Prostate gland (tissue), 2 donors: Measurements from ENCODE around the gene BARX1. TPM values are rescaled to one million over a fixed set of nuclear protein-coding genes. Genes with fewer than 3 reads are reported as not detected.
"Not testable (repeated sequence)": the region's sequence is repeated elsewhere in the genome, so short reads cannot be mapped to it uniquely, and the experiment has no call there.

Source experiments
- DNase-seq: peaks from one replicate; pipeline ENCODE4 v3.0.0-alpha.2; 2019; ENCODE audit warnings: low spot score
- H3K27ac ChIP-seq, 2 donors: fragments of 200-600 bp; sonication (generic); 2 replicates each; pipeline ENCODE4 v1.5.1; 2017 to 2019
- H3K27me3 ChIP-seq: fragments of 200-600 bp; sonication (generic); replicated peaks from 2 replicates; pipeline ENCODE4 v1.5.1; 2019; ENCODE audit not compliant: insufficient read depth
- H3K36me3 ChIP-seq, 2 donors: fragments of 200-600 bp; sonication (generic); 1 replicate in 1 of 2; 2 replicates in 1 of 2; pipeline versions ENCODE4 v1.5.1 to v1.8.1; 2017 to 2019
- H3K4me1 ChIP-seq: fragments of 200-600 bp; sonication (generic); replicated peaks from 2 replicates; pipeline ENCODE4 v1.5.1; 2019
- H3K4me3 ChIP-seq, 2 donors: fragments of 200-600 bp; sonication (generic); 2 replicates each; pipeline ENCODE4 v1.5.1; 2017 to 2019
- H3K9me3 ChIP-seq: fragments of 200-600 bp; sonication (generic); 2 replicates; pipeline ENCODE4 v1.5.1; 2017
- POLR2A ChIP-seq: fragments of 450-650 bp; IDR thresholded peaks from one replicate; pipeline ENCODE4 v1.6.1; 2016; ENCODE audit warnings: antibody characterized with exemption, mild to moderate bottlenecking
- POLR2AphosphoS5 ChIP-seq: sonication (generic); formaldehyde crosslinking; IDR thresholded peaks from one replicate; pipeline ENCODE4 v1.6.1; 2017; ENCODE audit warnings: antibody characterized with exemption
- WGBS: methylation state at CpG from one replicate; pipeline ENCODE4 v1.1.5; 2018; 5-methylcytosine and 5-hydroxymethylcytosine counted together
- intact Hi-C: fragments of 100-400 bp; cut with DNase I; formaldehyde crosslinking; loops from one replicate; pipeline ENCODE4 v1.14.2; 2022
- total RNA-seq, 2 donors: library from RNA; depleted of rRNA; stranded (reverse); fragments of >200 nt; gene quantifications; one replicate each; pipeline ENCODE4 v1.1.0, GENCODE V29; 2016
- TF ChIP-seq, protein P1 (sequence below), 4 experiments: fragments of 200-600 bp in 2 of 4; fragments of 450-650 bp in 2 of 4; sonication (generic) in 2 of 4; IDR thresholded peaks; 1 replicate in 3 of 4; 2 replicates in 1 of 4; pipeline ENCODE4 v1.5.1; 2016 to 2019; ENCODE audit warnings: antibody characterized with exemption in 4 of 4, mild to moderate bottlenecking in 2 of 4, moderate library complexity in 2 of 4

Gene BARX1
- total RNA-seq, 2 donors from 2014 or later, result 3.7 TPM; not detected in 1

DNA sequence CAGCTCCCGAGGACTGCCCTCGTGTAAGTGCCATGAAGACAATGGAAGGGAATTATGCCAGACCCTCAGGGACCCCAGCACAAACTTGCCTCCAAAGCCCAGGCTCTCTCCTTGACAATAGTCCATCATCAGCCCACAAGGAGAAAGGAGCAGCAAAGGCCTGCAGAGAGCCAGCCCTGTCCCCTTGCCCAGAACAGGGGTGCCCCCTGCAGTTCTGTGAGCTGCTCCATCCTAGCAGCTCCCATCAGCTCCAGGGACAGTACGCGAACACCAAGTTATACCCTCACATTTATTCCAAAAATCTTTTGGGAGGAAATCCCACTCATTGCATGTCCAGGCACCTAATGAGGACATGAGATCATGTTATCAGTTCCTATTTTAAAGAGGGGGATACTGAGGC lies 11.1 kb downstream of the BARX1 start:
- 61% methylated on average over 4 of the region's 4 CpGs for WGBS
- intact Hi-C loops, result no loop called here
- H3K36me3 ChIP-seq, result no peaks in the 10 kb centered on the region
- TF ChIP-seq, protein P1, sequence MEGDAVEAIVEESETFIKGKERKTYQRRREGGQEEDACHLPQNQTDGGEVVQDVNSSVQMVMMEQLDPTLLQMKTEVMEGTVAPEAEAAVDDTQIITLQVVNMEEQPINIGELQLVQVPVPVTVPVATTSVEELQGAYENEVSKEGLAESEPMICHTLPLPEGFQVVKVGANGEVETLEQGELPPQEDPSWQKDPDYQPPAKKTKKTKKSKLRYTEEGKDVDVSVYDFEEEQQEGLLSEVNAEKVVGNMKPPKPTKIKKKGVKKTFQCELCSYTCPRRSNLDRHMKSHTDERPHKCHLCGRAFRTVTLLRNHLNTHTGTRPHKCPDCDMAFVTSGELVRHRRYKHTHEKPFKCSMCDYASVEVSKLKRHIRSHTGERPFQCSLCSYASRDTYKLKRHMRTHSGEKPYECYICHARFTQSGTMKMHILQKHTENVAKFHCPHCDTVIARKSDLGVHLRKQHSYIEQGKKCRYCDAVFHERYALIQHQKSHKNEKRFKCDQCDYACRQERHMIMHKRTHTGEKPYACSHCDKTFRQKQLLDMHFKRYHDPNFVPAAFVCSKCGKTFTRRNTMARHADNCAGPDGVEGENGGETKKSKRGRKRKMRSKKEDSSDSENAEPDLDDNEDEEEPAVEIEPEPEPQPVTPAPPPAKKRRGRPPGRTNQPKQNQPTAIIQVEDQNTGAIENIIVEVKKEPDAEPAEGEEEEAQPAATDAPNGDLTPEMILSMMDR (IDR thresholded peaks at IDR 0.05), result no peak
- TF ChIP-seq POLR2AphosphoS5 (no peak), POLR2A (no peak)
- no peaks in the 10 kb centered on the region for H3K9me3 ChIP-seq
- H3K4me3 ChIP-seq, result no peak overlapping the region
- H3K27me3 ChIP-seq, result peaks cover 27% of the 10 kb centered on the region
- H3K4me1 ChIP-seq, result no peaks in the 10 kb centered on the region
- no peak overlapping the region for H3K27ac ChIP-seq
- no peak for DNase-seq

DNA sequence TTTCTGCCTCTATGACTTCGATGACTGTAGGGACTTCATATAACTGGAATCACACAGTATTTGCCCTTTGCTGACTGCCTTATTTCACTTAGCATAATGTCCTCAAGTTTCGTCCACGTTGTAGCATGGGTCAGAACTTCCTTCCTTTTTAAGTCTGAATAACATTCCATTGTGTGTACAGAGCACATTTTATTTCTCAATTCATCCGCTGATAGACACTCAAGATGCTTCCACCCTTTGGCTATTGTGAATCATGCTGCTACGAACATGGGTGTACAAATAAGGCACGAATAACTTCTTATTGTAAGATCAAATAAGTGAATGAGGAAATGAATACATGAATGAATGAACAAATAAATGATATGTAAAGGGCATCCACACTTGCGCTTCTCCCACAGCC lies 13.0 kb downstream of the BARX1 start:
- Histone ChIP-seq H3K27me3 (peaks cover 16% of the 10 kb centered on the region), H3K9me3 (no peaks in the 10 kb centered on the region), H3K4me1 (no peaks in the 10 kb centered on the region), H3K36me3 (no peaks in the 10 kb centered on the region), H3K4me3 (no peak overlapping the region), H3K27ac (no peak overlapping the region)
- 68% methylated on average over 7 of the region's 7 CpGs for WGBS
- DNase-seq, result no peak
- intact Hi-C loops, result no loop called here
- TF ChIP-seq POLR2AphosphoS5 (no peak), POLR2A (no peak)
- TF ChIP-seq, protein P1 (IDR thresholded peaks at IDR 0.05), result no peak

DNA sequence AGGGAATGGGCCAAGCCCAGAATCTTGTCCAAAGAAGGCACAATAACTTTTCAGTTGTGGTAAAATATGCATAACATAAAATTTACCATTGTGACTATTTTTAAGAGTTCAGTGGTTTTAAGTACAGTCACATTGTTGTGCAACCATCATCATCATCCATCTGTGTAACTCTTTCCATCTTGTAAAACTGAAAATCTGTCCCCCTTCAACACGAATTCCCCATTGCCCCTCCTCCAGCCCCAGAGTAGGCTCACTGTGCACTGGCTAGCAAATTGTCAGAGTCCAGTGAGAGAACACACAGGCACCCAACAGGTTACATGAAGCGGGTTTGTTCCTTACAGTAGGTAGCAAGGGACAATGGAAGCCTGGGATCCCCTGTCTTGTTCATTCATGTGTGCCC lies 13.7 kb downstream of the BARX1 start:
- no peaks in the 10 kb centered on the region for H3K36me3 ChIP-seq
- no peaks in the 10 kb centered on the region for H3K9me3 ChIP-seq
- 72% methylated on average over 2 of the region's 2 CpGs for WGBS
- no peaks in the 10 kb centered on the region for H3K4me1 ChIP-seq
- TF ChIP-seq, protein P1 (IDR thresholded peaks at IDR 0.05), result no peak
- TF ChIP-seq POLR2AphosphoS5 (no peak), POLR2A (no peak)
- H3K27ac ChIP-seq, result no peak overlapping the region
- no peak for DNase-seq
- H3K27me3 ChIP-seq, result peaks cover 15% of the 10 kb centered on the region
- no peak overlapping the region for H3K4me3 ChIP-seq
- intact Hi-C loops, result no loop called here

DNA sequence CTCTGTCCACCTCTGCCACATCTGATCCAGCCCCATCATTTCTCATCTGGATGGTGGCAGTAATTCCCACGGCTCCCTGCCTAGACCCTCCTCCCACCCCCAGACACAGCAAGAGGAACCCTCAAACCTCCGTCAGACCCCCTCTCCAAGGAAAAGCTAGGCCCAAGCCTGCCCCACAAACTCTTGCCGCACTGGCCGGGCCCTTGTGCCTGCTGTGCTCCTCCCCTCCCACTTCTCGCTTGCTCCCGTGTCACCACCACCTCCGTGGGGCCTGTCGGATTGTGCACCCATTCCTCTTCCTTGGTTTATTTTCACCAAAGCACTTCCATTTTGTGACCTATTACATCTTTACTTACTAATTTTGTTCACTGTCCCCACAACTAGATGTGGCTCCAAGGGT lies 14.2 kb downstream of the BARX1 start:
- H3K27me3 ChIP-seq, result peaks cover 12% of the 10 kb centered on the region
- H3K36me3 ChIP-seq, result no peaks in the 10 kb centered on the region
- no peak overlapping the region for H3K27ac ChIP-seq
- TF ChIP-seq POLR2AphosphoS5 (no peak), POLR2A (no peak)
- TF ChIP-seq, protein P1 (IDR thresholded peaks at IDR 0.05), result no peak
- WGBS, result 88% methylated on average over 8 of the region's 8 CpGs
- no peak for DNase-seq
- no peaks in the 10 kb centered on the region for H3K4me1 ChIP-seq
- no peaks in the 10 kb centered on the region for H3K9me3 ChIP-seq
- no peak overlapping the region for H3K4me3 ChIP-seq
- intact Hi-C loops, result no loop called here

DNA sequence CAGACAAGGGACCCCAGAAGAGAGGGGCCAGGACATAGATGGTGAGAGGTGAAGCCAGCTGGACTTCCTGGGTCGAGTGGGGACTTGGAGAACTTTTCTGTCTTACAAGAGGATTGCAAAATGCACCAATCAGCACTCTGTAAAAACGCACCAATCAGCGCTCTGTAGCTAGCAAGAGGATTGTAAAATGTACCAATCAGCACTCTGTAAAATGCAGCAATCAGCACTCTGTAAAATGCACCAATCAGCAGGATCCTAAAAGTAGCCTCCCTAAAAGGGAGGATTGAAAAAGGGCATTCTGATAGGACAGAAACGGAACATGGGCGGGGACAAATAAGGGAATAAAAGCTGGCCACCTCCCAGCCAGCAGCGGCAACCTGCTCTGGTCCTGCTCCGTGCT lies 15.6 kb downstream of the BARX1 start:
- DNase-seq, H3K27me3 ChIP-seq, H3K27ac ChIP-seq, H3K4me3 ChIP-seq, H3K36me3 ChIP-seq, H3K9me3 ChIP-seq, H3K4me1 ChIP-seq, intact Hi-C loops: not testable (repeated sequence)
- WGBS, result 81% methylated on average over 7 of the region's 7 CpGs
